GM20000 (cell line): ENCODE results near the gene FERMT3.

Source experiments
- DNase-seq: peaks from one replicate; pipeline ENCODE4 v3.0.0; 2012; ENCODE audit warnings: low spot score
- TF ChIP-seq, protein P1 (sequence below): IDR thresholded peaks from 2 replicates; pipeline ENCODE4 v1.5.1; 2012; ENCODE audit warnings: mild to moderate bottlenecking, control low read depth; ENCODE audit errors: extremely low read depth, missing control alignments

FERMT3 gene

GRCh38 chr11:64253043-64253442 lies 46.5 kb downstream of the FERMT3 start:
- TF ChIP-seq, protein P1, sequence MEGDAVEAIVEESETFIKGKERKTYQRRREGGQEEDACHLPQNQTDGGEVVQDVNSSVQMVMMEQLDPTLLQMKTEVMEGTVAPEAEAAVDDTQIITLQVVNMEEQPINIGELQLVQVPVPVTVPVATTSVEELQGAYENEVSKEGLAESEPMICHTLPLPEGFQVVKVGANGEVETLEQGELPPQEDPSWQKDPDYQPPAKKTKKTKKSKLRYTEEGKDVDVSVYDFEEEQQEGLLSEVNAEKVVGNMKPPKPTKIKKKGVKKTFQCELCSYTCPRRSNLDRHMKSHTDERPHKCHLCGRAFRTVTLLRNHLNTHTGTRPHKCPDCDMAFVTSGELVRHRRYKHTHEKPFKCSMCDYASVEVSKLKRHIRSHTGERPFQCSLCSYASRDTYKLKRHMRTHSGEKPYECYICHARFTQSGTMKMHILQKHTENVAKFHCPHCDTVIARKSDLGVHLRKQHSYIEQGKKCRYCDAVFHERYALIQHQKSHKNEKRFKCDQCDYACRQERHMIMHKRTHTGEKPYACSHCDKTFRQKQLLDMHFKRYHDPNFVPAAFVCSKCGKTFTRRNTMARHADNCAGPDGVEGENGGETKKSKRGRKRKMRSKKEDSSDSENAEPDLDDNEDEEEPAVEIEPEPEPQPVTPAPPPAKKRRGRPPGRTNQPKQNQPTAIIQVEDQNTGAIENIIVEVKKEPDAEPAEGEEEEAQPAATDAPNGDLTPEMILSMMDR = no peak
- DNase-seq = no peak

DNA sequence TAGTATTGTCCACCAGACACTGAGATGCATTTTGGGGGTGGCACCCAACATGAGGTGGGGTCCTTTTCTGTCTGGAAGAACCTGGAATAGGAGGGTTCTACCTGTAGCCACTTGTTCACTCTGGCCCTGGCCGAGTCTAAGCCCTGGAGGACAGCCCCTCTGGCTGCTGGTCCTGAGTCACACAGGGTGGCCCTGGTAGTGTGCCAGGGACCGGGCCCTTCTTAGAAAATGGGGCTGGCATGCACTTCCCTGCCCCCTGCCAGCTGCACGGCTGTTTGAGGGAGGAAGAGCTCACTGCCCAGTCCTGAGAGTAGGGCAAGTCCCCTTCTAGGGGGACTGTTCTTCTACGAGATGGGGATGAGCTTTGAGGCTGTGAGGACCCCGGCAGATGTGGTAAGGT lies 47.0 kb downstream of the FERMT3 start:
- DNase-seq = no peak
- TF ChIP-seq, protein P1 = no peak

GRCh38 chr11:64254326-64254725 lies 47.8 kb downstream of the FERMT3 start:
- TF ChIP-seq, protein P1 = no peak
- no peak for DNase-seq

DNA sequence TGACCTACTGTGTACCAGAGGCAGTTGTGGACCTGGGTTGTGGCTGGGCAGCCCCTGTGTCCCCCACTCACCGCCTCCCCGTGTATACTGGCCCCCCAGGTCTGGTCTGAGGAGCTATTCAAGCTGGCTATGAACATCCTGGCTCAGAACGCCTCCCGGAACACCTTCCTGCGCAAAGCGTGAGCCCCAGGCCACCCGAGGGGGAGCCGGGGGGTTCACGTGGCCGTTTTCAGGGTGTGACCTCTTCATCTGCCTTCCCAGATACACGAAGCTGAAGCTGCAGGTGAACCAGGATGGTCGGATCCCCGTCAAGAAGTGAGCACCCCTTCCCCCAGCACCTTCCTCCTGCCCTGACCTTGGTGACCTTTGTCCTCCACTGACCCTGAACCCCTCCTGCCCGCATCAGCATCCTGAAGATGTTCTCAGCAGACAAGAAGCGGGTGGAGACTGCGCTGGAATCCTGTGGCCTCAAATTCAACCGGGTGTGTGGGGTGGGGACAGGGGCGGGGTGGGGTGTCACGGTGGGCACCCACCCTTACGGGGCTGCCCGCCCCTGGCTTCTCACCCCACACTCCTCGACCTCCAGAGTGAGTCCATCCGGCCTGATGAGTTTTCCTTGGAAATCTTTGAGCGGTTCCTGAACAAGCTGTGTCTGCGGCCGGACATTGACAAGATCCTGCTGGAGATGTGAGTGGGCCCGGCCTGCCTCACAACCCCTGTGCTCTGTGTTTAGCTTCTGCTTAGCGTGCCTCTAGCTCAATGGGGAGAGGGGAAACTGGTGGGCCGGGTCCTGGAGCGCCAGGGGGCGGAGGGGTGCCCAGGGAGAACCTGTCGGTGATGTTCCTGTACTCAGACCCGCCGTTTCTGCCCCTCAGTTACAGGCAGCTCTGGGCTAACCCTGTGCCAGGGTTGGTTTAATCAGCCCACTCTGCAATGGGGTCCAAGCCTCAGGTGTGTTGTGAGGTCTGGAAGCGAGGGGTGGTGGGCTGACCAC lies 48.9 kb downstream of the FERMT3 start:
- DNase-seq = no peak
- TF ChIP-seq, protein P1 = no peak

DNA sequence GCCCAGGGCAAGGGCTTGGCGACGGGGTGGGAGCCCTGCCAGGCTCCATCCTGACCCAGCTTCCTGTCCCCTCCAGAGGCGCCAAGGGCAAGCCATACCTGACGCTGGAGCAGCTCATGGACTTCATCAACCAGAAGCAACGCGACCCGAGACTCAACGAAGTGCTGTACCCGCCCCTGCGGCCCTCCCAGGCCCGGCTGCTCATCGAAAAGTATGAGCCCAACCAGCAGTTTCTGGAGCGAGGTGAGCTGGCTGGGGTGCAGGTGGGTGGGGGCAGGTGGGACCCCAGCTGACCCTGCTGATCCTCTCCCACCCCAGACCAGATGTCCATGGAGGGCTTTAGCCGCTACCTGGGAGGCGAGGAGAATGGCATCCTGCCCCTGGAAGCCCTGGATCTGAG lies 49.8 kb downstream of the FERMT3 start:
- no peak for DNase-seq
- TF ChIP-seq, protein P1 = no peak

GRCh38 chr11:64258356-64258755 lies 51.8 kb downstream of the FERMT3 start:
- DNase-seq = no peak
- TF ChIP-seq, protein P1 = no peak

- DNase-seq = no peak
- TF ChIP-seq, protein P1 = no peak
Observed at GRCh38 chr11:64258946-64259532, 52.5 kb downstream of the FERMT3 start.
